HepG2 (cell line): ENCODE data around the gene SNRPD3. TPM values are rescaled to one million over a fixed set of nuclear protein-coding genes. Genes with fewer than 3 reads are reported as not detected.

Source experiments
- EED ChIP-seq: sonication (generic); formaldehyde crosslinking; IDR thresholded peaks from 2 replicates; pipeline ENCODE4 v1.5.0; 2020; ENCODE audit warnings: mild to moderate bottlenecking, missing genetic modification reagents
- JUN ChIP-seq: sonication (generic); formaldehyde crosslinking; IDR thresholded peaks from 2 replicates; pipeline ENCODE4 v1.4.0; 2020; ENCODE audit warnings: mild to moderate bottlenecking, missing genetic modification reagents
- KMT2A ChIP-seq: sonication (generic); formaldehyde crosslinking; IDR thresholded peaks from 2 replicates; pipeline ENCODE4 v1.4.0; 2020; ENCODE audit warnings: missing genetic modification reagents
- MLLT10 ChIP-seq: sonication (generic); formaldehyde crosslinking; IDR thresholded peaks from 2 replicates; pipeline ENCODE4 v1.4.0; 2020; ENCODE audit warnings: missing genetic modification reagents
- PHB2 ChIP-seq: fragments of 450-650 bp; IDR thresholded peaks from 2 replicates; pipeline ENCODE4 v1.6.1; 2018; ENCODE audit not compliant: partially characterized antibody
- REXO4 ChIP-seq: sonication (generic); formaldehyde crosslinking; IDR thresholded peaks from 2 replicates; pipeline ENCODE4 v1.8.0; 2022; ENCODE audit warnings: missing genetic modification reagents, mild to moderate bottlenecking, borderline replicate concordance
- RFX5 ChIP-seq: IDR thresholded peaks from 2 replicates; pipeline ENCODE4 v1.6.1; 2011; ENCODE audit warnings: low read depth, low read length, improper control_type of control experiment
- RORA ChIP-seq: sonication (generic); formaldehyde crosslinking; IDR thresholded peaks from 2 replicates; pipeline ENCODE4 v1.5.0; 2020; ENCODE audit warnings: mild to moderate bottlenecking, missing genetic modification reagents, moderate library complexity
- SP140L ChIP-seq: sonication (generic); formaldehyde crosslinking; IDR thresholded peaks from 2 replicates; pipeline ENCODE4 v1.4.0; 2020; ENCODE audit warnings: missing genetic modification reagents, borderline replicate concordance
- TBL1XR1 ChIP-seq: fragments of 150-350 bp; IDR thresholded peaks from 2 replicates; pipeline ENCODE4 v1.6.1; 2014; ENCODE audit warnings: borderline replicate concordance, low read length; ENCODE audit not compliant: partially characterized antibody
- TCF7 ChIP-seq: sonication (generic); IDR thresholded peaks from 2 replicates; pipeline ENCODE4 v1.6.1; 2016; ENCODE audit warnings: antibody characterized with exemption, low read depth
- ZNF547 ChIP-seq: sonication (generic); formaldehyde crosslinking; IDR thresholded peaks from 2 replicates; pipeline ENCODE4 v1.5.1; 2020; ENCODE audit warnings: mild to moderate bottlenecking, missing genetic modification reagents
- polyA plus RNA-seq, 8 experiments: library from polyadenylated mRNA; depleted of rRNA in 3 of 8; stranded (reverse) in 7 of 8; unstranded in 1 of 8; fragments of >200 nt; fragmentation: Illumina TruSeq in 4 of 8; extraction: Trizol in 4 of 8; gene quantifications; 2 replicates each; pipeline versions ENCODE4 v1.2.1 to v1.2.3, GENCODE V29; 2011 to 2016; ENCODE audit warnings: low read depth in 4 of 8, missing spikeins in 1 of 8, mixed read lengths in 1 of 8; ENCODE audit not compliant: insufficient read depth in 1 of 8
- total RNA-seq, 5 experiments: library from RNA; depleted of rRNA; stranded (reverse); fragments of >200 nt; fragmentation: Illumina TruSeq; extraction: Trizol; gene quantifications; 2 replicates each; pipeline ENCODE4 v1.2.3, GENCODE V29; 2016; ENCODE audit warnings: low read depth in 1 of 5
- TF ChIP-seq, protein P1 (sequence below): sonication (generic); formaldehyde crosslinking; IDR thresholded peaks from 2 replicates; pipeline ENCODE4 v1.8.0; 2022; ENCODE audit warnings: mild to moderate bottlenecking, missing genetic modification reagents; ENCODE audit not compliant: insufficient replicate concordance
- TF ChIP-seq, protein P2 (sequence below): sonication (generic); formaldehyde crosslinking; conservative IDR thresholded peaks from 2 replicates; pipeline ENCODE4 v1.8.0; 2022; ENCODE audit warnings: mild to moderate bottlenecking, moderate library complexity, missing genetic modification reagents
- TF ChIP-seq, protein P3 (sequence below): sonication (generic); formaldehyde crosslinking; IDR thresholded peaks from 2 replicates; pipeline ENCODE4 v1.4.0; 2020; ENCODE audit warnings: missing genetic modification reagents
- TF ChIP-seq, protein P4 (sequence below): sonication (generic); formaldehyde crosslinking; IDR thresholded peaks from 2 replicates; pipeline ENCODE4 v1.5.1; 2020; ENCODE audit warnings: missing genetic modification reagents, mild to moderate bottlenecking, borderline replicate concordance

The SNRPD3 gene
- total and polyA plus RNA-seq, 2 of the 13 experiments (the other 11 are each of a cell fraction or from before 2014, with no cell fraction given) = 110 to 209 TPM

DNA sequence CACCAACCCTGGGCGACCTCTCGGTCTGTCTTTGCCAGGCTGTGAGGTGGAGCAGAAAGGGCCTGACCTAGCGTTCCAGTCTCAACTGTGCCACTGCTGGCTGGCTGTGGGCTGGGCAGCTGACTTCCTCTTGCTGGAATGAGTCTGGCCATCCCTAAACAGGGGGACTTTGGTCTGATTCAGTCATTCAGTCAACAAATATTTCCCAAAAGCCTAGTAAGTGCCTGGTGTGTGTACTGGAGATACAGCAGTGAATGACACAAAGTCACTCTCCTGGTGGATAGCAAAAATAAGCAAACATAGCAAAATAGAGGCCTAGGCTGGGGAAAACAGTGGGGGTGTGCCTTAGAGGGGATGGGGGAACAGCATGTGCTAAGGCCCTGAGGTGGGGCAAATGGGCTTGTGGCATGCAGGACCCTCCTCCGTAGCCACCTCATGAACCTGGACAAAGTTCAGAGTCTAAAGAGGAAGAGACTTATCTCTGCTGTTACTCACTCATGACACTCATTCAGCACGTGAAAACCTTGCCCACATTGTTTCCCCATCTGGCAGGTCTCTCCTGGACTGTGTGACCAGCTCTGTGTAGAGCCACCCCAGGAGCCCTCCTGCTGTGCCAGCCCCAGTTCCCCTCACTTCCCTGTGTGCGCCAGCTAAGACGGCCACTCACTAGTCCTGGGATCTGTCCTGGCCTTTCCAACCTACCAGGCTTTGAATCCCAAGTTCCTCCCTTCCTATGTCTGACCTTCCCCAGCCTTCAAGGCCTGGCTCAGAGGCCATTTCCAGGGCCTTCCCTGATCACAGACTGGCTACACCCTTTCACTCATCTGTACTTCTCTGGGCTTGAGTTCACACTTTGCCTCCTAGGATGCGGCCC, 5.5 kb upstream of the SNRPD3 start (continued):
- TF ChIP-seq, protein P1, sequence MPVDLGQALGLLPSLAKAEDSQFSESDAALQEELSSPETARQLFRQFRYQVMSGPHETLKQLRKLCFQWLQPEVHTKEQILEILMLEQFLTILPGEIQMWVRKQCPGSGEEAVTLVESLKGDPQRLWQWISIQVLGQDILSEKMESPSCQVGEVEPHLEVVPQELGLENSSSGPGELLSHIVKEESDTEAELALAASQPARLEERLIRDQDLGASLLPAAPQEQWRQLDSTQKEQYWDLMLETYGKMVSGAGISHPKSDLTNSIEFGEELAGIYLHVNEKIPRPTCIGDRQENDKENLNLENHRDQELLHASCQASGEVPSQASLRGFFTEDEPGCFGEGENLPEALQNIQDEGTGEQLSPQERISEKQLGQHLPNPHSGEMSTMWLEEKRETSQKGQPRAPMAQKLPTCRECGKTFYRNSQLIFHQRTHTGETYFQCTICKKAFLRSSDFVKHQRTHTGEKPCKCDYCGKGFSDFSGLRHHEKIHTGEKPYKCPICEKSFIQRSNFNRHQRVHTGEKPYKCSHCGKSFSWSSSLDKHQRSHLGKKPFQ (CRISPR knock-in tag) = peak; percentile 74
- TF ChIP-seq ZNF547 (no peak; the same call in 1 of the 2 replicates), JUN (CRISPR knock-in tag) (peak; percentile 95), TBL1XR1 (no peak), MLLT10 (CRISPR knock-in tag) (no peak), KMT2A (CRISPR knock-in tag) (0 out of 2 replicates have a peak, but pooled peaks have one; percentile 26), PHB2 (no peak), RFX5 (peak; percentile 14; the same call in 1 of the 2 replicates), TCF7 (peak; percentile 49), SP140L (CRISPR knock-in tag) (no peak), RORA (CRISPR knock-in tag) (no peak), EED (no peak), REXO4 (CRISPR knock-in tag) (0 out of 2 replicates have a peak, but pooled peaks have one; percentile 18)
- TF ChIP-seq, protein P2, sequence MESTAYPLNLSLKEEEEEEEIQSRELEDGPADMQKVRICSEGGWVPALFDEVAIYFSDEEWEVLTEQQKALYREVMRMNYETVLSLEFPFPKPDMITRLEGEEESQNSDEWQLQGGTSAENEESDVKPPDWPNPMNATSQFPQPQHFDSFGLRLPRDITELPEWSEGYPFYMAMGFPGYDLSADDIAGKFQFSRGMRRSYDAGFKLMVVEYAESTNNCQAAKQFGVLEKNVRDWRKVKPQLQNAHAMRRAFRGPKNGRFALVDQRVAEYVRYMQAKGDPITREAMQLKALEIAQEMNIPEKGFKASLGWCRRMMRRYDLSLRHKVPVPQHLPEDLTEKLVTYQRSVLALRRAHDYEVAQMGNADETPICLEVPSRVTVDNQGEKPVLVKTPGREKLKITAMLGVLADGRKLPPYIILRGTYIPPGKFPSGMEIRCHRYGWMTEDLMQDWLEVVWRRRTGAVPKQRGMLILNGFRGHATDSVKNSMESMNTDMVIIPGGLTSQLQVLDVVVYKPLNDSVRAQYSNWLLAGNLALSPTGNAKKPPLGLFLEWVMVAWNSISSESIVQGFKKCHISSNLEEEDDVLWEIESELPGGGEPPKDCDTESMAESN (CRISPR knock-in tag) = no peak; the same call in none of the 2 replicates
- TF ChIP-seq, protein P3, sequence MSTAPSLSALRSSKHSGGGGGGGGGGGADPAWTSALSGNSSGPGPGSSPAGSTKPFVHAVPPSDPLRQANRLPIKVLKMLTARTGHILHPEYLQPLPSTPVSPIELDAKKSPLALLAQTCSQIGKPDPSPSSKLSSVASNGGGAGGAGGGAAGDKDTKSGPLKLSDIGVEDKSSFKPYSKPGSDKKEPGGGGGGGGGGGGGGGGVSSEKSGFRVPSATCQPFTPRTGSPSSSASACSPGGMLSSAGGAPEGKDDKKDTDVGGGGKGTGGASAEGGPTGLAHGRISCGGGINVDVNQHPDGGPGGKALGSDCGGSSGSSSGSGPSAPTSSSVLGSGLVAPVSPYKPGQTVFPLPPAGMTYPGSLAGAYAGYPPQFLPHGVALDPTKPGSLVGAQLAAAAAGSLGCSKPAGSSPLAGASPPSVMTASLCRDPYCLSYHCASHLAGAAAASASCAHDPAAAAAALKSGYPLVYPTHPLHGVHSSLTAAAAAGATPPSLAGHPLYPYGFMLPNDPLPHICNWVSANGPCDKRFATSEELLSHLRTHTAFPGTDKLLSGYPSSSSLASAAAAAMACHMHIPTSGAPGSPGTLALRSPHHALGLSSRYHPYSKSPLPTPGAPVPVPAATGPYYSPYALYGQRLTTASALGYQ (CRISPR knock-in tag) = peak; percentile 65; the same call in 1 of the 2 replicates
- TF ChIP-seq, protein P4, sequence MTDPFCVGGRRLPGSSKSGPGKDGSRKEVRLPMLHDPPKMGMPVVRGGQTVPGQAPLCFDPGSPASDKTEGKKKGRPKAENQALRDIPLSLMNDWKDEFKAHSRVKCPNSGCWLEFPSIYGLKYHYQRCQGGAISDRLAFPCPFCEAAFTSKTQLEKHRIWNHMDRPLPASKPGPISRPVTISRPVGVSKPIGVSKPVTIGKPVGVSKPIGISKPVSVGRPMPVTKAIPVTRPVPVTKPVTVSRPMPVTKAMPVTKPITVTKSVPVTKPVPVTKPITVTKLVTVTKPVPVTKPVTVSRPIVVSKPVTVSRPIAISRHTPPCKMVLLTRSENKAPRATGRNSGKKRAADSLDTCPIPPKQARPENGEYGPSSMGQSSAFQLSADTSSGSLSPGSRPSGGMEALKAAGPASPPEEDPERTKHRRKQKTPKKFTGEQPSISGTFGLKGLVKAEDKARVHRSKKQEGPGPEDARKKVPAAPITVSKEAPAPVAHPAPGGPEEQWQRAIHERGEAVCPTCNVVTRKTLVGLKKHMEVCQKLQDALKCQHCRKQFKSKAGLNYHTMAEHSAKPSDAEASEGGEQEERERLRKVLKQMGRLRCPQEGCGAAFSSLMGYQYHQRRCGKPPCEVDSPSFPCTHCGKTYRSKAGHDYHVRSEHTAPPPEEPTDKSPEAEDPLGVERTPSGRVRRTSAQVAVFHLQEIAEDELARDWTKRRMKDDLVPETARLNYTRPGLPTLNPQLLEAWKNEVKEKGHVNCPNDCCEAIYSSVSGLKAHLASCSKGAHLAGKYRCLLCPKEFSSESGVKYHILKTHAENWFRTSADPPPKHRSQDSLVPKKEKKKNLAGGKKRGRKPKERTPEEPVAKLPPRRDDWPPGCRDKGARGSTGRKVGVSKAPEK (CRISPR knock-in tag) = 0 out of 2 replicates have a peak, but pooled peaks have one; percentile 23
